Neuronal stem cell (in vitro differentiated cells): ENCODE data around the gene ABHD14A.
A peak's percentile ranks its signal among the peaks of the same experiment; 100 is the strongest.

Experiments
- DNase-seq: peaks from one replicate; pipeline ENCODE4 v3.0.0-alpha.2; 2013; ENCODE audit warnings: low spot score
- H2AFZ ChIP-seq: one replicate; pipeline ENCODE4 v1.6.1; 2013; ENCODE audit warnings: mild to moderate bottlenecking, low read length, inconsistent platforms
- H2AK5ac ChIP-seq: 2 replicates; pipeline ENCODE4 v1.6.1; 2013; ENCODE audit warnings: low read depth, mild to moderate bottlenecking, inconsistent platforms, low read length, moderate library complexity, mixed read lengths
- H2BK120ac ChIP-seq: 2 replicates; pipeline ENCODE4 v1.6.1; 2013; ENCODE audit warnings: low read depth, mild to moderate bottlenecking, inconsistent platforms, low read length, moderate library complexity, mixed read lengths
- H2BK12ac ChIP-seq: one replicate; pipeline ENCODE4 v1.6.1; 2013; ENCODE audit warnings: low read length, inconsistent platforms
- H2BK15ac ChIP-seq: 2 replicates; pipeline ENCODE4 v1.6.1; 2013; ENCODE audit warnings: mild to moderate bottlenecking, low read length, inconsistent platforms, mixed read lengths
- H2BK5ac ChIP-seq: one replicate; pipeline ENCODE4 v1.6.1; 2013; ENCODE audit warnings: inconsistent platforms, mild to moderate bottlenecking, low read length, moderate library complexity
- H3K14ac ChIP-seq: one replicate; pipeline ENCODE4 v1.6.1; 2013; ENCODE audit warnings: low read length, inconsistent platforms
- H3K18ac ChIP-seq: 2 replicates; pipeline ENCODE4 v1.6.1; 2013; ENCODE audit warnings: low read length, inconsistent platforms
- H3K23ac ChIP-seq: 2 replicates; pipeline ENCODE4 v1.6.1; 2013; ENCODE audit warnings: low read depth, mild to moderate bottlenecking, mixed read lengths, low read length, inconsistent platforms; ENCODE audit not compliant: poor library complexity
- H3K27ac ChIP-seq: replicated peaks from 3 replicates; pipeline ENCODE4 v1.5.1; 2013; ENCODE audit warnings: low read length, inconsistent platforms
- H3K27me3 ChIP-seq, 3 experiments: 2 replicates each; pipeline ENCODE4 v1.6.1; 2013; ENCODE audit warnings: low read length in 3 of 3, mild to moderate bottlenecking in 2 of 3, inconsistent platforms in 1 of 3, low read depth in 1 of 3, mixed read lengths in 1 of 3, moderate library complexity in 1 of 3; ENCODE audit not compliant: control insufficient read depth in 3 of 3, insufficient read depth in 3 of 3
- H3K36me3 ChIP-seq, 2 donors: replicated peaks in 1 of 2; 2 replicates each; pipeline ENCODE4 v1.6.1; 2013; ENCODE audit warnings: low read length in 2 of 2; ENCODE audit not compliant: control insufficient read depth in 2 of 2, insufficient read depth in 2 of 2
- H3K4ac ChIP-seq: 2 replicates; pipeline ENCODE4 v1.6.1; 2013; ENCODE audit warnings: inconsistent platforms, mild to moderate bottlenecking, low read length, moderate library complexity
- H3K4me1 ChIP-seq, 2 donors: 1 replicate in 1 of 2; 2 replicates in 1 of 2; pipeline ENCODE4 v1.6.1; 2013; ENCODE audit warnings: low read length in 2 of 2, low read depth in 1 of 2; ENCODE audit not compliant: control insufficient read depth in 2 of 2, insufficient read depth in 1 of 2
- H3K4me2 ChIP-seq: one replicate; pipeline ENCODE4 v1.6.1; 2013; ENCODE audit warnings: mild to moderate bottlenecking, low read length, inconsistent platforms; ENCODE audit not compliant: insufficient read depth, poor library complexity, severe bottlenecking
- H3K4me3 ChIP-seq, 2 donors: 2 replicates each; pipeline ENCODE4 v1.5.1; 2013; ENCODE audit warnings: low read length in 2 of 2, mild to moderate bottlenecking in 2 of 2, inconsistent platforms in 1 of 2, moderate library complexity in 1 of 2
- H3K79me1 ChIP-seq: one replicate; pipeline ENCODE4 v1.6.1; 2013; ENCODE audit warnings: low read depth, mild to moderate bottlenecking, inconsistent platforms, low read length, moderate library complexity
- H3K9ac ChIP-seq: one replicate; pipeline ENCODE4 v1.6.1; 2013; ENCODE audit warnings: mild to moderate bottlenecking, low read depth, low read length, inconsistent platforms; ENCODE audit not compliant: poor library complexity
- H3K9me3 ChIP-seq, 2 donors: replicated peaks in 1 of 2; 2 replicates each; pipeline versions ENCODE3 to v1.6.1; 2013; ENCODE audit warnings: low read length in 2 of 2, mild to moderate bottlenecking in 2 of 2, inconsistent platforms in 1 of 2, low read depth in 1 of 2, mixed read lengths in 1 of 2, moderate library complexity in 1 of 2; ENCODE audit not compliant: control insufficient read depth in 2 of 2, insufficient read depth in 1 of 2
- H4K8ac ChIP-seq: one replicate; pipeline ENCODE4 v1.6.1; 2013; ENCODE audit warnings: low read depth, mild to moderate bottlenecking, inconsistent platforms, low read length, moderate library complexity
- H4K91ac ChIP-seq: one replicate; pipeline ENCODE4 v1.6.1; 2013; ENCODE audit warnings: low read length, low read depth, mild to moderate bottlenecking, inconsistent platforms; ENCODE audit not compliant: poor library complexity
- WGBS, 2 donors: extraction: QIAGEN DNeasy Blood & Tissue Kit; methylation state at CpG; one replicate each; pipeline ENCODE4 v1.1.7; 2013; ENCODE audit warnings: missing lambda C conversion rate in 2 of 2, mixed read lengths in 1 of 2; ENCODE audit not compliant: insufficient read length in 2 of 2, insufficient replicate concordance in 1 of 2; ENCODE audit errors: extremely low coverage in 2 of 2; 5-methylcytosine and 5-hydroxymethylcytosine counted together

ABHD14A gene

GRCh38 chr3:51963951-51964451 lies 10.9 kb upstream of the ABHD14A start:
- Histone ChIP-seq H4K91ac (no peak overlapping the region), H3K27me3 (no peaks in the 10 kb centered on the region), H3K4me3 (no peak overlapping the region), H3K4me2 (peak overlapping the region; percentile 55), H3K9me3 (peaks cover 0 to 2% of the 10 kb centered on the region in 2 donors), H3K14ac (peak overlapping the region; percentile 31), H3K4me1 (peaks cover 39 to 50% of the 10 kb centered on the region in 2 donors), H3K23ac (no peak overlapping the region), H2BK120ac (no peak overlapping the region), H4K8ac (no peak overlapping the region), H3K27ac (no peak overlapping the region), H2BK5ac (no peak overlapping the region), H3K18ac (peak overlapping the region; percentile 88), H3K4ac (no peak overlapping the region), H2AK5ac (peak overlapping the region; percentile 86), H2BK12ac (no peak overlapping the region), H3K36me3 (peaks cover 11 to 23% of the 10 kb centered on the region in 2 donors), H3K9ac (no peak overlapping the region), H2AFZ (no peak overlapping the region), H3K79me1 (peaks cover 8% of the 10 kb centered on the region), H2BK15ac (peak overlapping the region; percentile 39)
- DNase-seq: no peak
- no CpG with 5 or more reads among the region's 12 CpGs for WGBS, 2 donors

GRCh38 chr3:51964521-51964920 lies 10.3 kb upstream of the ABHD14A start:
- whole genome bisulfite sequencing, 2 donors: no CpG with 5 or more reads among the region's 4 CpGs
- Histone ChIP-seq H3K9ac (no peak overlapping the region), H3K4me3 (no peak overlapping the region)

GRCh38 chr3:51966016-51966415 lies 8.8 kb upstream of the ABHD14A start:
- no CpG with 5 or more reads among the region's 2 CpGs for WGBS, 2 donors
- Histone ChIP-seq H2AFZ (no peak overlapping the region), H2BK5ac (peak overlapping the region; percentile 82), H3K4me2 (peak overlapping the region; percentile 92), H2BK15ac (peak overlapping the region; percentile 99), H2BK120ac (no peak overlapping the region), H3K27me3 (no peaks in the 10 kb centered on the region), H3K4ac (no peak overlapping the region), H2AK5ac (peak overlapping the region; percentile 96), H3K14ac (peak overlapping the region; percentile 5), H3K27ac (no peak overlapping the region), H3K23ac (no peak overlapping the region), H3K4me3 (peak overlapping the region in 1 of 2 donors; percentile 60), H4K91ac (no peak overlapping the region), H3K9me3 (peaks cover 0 to 2% of the 10 kb centered on the region in 2 donors), H3K4me1 (peaks cover 43 to 56% of the 10 kb centered on the region in 2 donors), H3K18ac (peak overlapping the region; percentile 86), H2BK12ac (peak overlapping the region; percentile 95), H3K79me1 (peaks cover 8% of the 10 kb centered on the region), H3K9ac (peak overlapping the region; percentile 63), H3K36me3 (peaks cover 3 to 5% of the 10 kb centered on the region in 2 donors), H4K8ac (no peak overlapping the region)
- DNase-seq: no peak

More at GRCh38 chr3:51964521-51964920, 10.3 kb upstream of the ABHD14A start:
- DNase-seq: no peak
- H3K4ac ChIP-seq: no peak overlapping the region
- no peak overlapping the region for H3K14ac ChIP-seq
- no peak overlapping the region for H2BK120ac ChIP-seq
- peak overlapping the region; percentile 93 for H2BK12ac ChIP-seq
- H3K4me1 ChIP-seq: peaks cover 43 to 55% of the 10 kb centered on the region in 2 donors
- H4K8ac ChIP-seq: no peak overlapping the region
- H2AFZ ChIP-seq: no peak overlapping the region
- H4K91ac ChIP-seq: no peak overlapping the region
- no peak overlapping the region for H3K23ac ChIP-seq
- H3K27ac ChIP-seq: no peak overlapping the region
- H2BK5ac ChIP-seq: no peak overlapping the region
- peak overlapping the region; percentile 55 for H3K4me2 ChIP-seq
- peaks cover 7 to 18% of the 10 kb centered on the region in 2 donors for H3K36me3 ChIP-seq
- H2AK5ac ChIP-seq: peak overlapping the region; percentile 96
- no peaks in the 10 kb centered on the region for H3K27me3 ChIP-seq
- peaks cover 8% of the 10 kb centered on the region for H3K79me1 ChIP-seq
- peaks cover 0 to 2% of the 10 kb centered on the region in 2 donors for H3K9me3 ChIP-seq
- H3K18ac ChIP-seq: peak overlapping the region; percentile 79
- no peak overlapping the region for H2BK15ac ChIP-seq

- Histone ChIP-seq H2BK12ac (peak overlapping the region; percentile 98), H3K27ac (no peak overlapping the region), H3K23ac (peak overlapping the region; percentile 32), H4K91ac (no peak overlapping the region), H3K4me2 (peak overlapping the region; percentile 92), H3K9ac (peak overlapping the region; percentile 90), H3K36me3 (peaks cover 0 to 3% of the 10 kb centered on the region in 2 donors), H3K27me3 (no peaks in the 10 kb centered on the region), H2AFZ (no peak overlapping the region), H3K9me3 (peaks cover 0 to 2% of the 10 kb centered on the region in 2 donors), H3K4me3 (peak overlapping the region; percentile 60 to 83), H2BK5ac (peak overlapping the region; percentile 82), H3K14ac (no peak overlapping the region), H3K79me1 (peaks cover 8% of the 10 kb centered on the region), H2BK15ac (peak overlapping the region; percentile 13), H2AK5ac (peak overlapping the region; percentile 96), H4K8ac (no peak overlapping the region), H3K4me1 (peaks cover 43 to 56% of the 10 kb centered on the region in 2 donors), H3K18ac (peak overlapping the region; percentile 86), H3K4ac (no peak overlapping the region), H2BK120ac (peak overlapping the region; percentile 81)
- no peak for DNase-seq
- WGBS, 2 donors: no CpG with 5 or more reads among the region's 5 CpGs
Observed at GRCh38 chr3:51966486-51966885, 8.4 kb upstream of the ABHD14A start.
